Glutamatergic neuron (in vitro differentiated cells): ENCODE results near the gene NETO1. TPM values are rescaled to one million over a fixed set of nuclear protein-coding genes. Genes with fewer than 3 reads are reported as not detected.

ENCODE experiments used
- DNase-seq: peaks from one replicate; pipeline ENCODE4 v3.0.0; 2022
- H3K27ac Mint-ChIP-seq: one replicate; pipeline ENCODE4 v1.8.0; 2020; ENCODE audit warnings: mild to moderate bottlenecking, mixed read lengths, inconsistent platforms; ENCODE audit not compliant: unreplicated experiment
- H3K27me3 Mint-ChIP-seq: one replicate; pipeline ENCODE4 v1.8.0; 2020; ENCODE audit warnings: mild to moderate bottlenecking, moderate library complexity, mixed read lengths, inconsistent platforms; ENCODE audit not compliant: unreplicated experiment
- H3K36me3 Mint-ChIP-seq: one replicate; pipeline ENCODE4 v1.8.0; 2020; ENCODE audit warnings: mild to moderate bottlenecking, mixed read lengths, inconsistent platforms; ENCODE audit not compliant: unreplicated experiment
- H3K4me1 Mint-ChIP-seq: one replicate; pipeline ENCODE4 v1.8.0; 2020; ENCODE audit warnings: mild to moderate bottlenecking, low read depth, mixed read lengths, inconsistent platforms; ENCODE audit not compliant: unreplicated experiment
- H3K4me3 Mint-ChIP-seq: one replicate; pipeline ENCODE4 v1.8.0; 2020; ENCODE audit warnings: mild to moderate bottlenecking, mixed read lengths, inconsistent platforms; ENCODE audit not compliant: unreplicated experiment
- H3K9me3 Mint-ChIP-seq: one replicate; pipeline ENCODE4 v1.8.0; 2020; ENCODE audit warnings: mild to moderate bottlenecking, moderate library complexity, mixed read lengths, inconsistent platforms; ENCODE audit not compliant: unreplicated experiment
- total RNA-seq: library from RNA; stranded (reverse); fragmentation: NEBNext Ultra II Directional; extraction: Animal tissue kit (Norgen Biotek cat#: 25700); gene quantifications from one replicate; pipeline ENCODE4 v1.2.1, GENCODE V29; 2021; ENCODE audit not compliant: unreplicated experiment
- TF ChIP-seq, protein P1 (sequence below): fragments of 200-600 bp; sonication (generic); IDR thresholded peaks from one replicate; pipeline ENCODE4 v1.5.0; 2021; ENCODE audit not compliant: partially characterized antibody, unreplicated experiment

The NETO1 gene
- total RNA-seq, 1 donor from 2014 or later = 5.5 TPM

DNA sequence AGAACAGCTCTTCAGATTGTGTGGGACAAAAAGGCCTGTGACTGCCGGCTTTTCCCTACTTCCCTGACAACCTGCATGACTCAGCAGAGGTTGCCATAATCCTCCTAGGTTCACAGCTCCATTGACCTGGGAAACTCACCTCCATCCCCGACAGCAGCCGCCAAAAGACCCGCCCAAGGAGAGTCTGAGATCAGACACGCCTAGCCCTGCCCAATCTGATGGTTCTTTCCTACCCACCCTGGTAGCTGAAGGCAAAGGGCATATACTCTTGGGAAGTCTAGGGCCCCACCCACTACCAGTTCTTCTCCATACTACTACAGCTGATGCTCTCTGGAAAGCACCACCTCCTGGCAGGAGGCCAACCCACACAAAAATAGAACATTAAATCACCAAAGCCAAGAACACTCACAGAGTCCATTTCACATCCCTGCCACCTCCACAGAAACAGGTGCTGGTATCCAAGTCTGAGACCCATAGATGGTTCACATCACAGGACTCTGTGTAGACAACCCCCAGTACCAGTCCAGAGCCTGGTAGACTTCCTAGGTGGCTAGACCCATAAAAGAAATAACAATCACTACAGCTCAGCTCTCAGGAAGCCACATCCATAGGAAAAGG is 140.6 kb downstream of the NETO1 start:
- H3K36me3 Mint-ChIP-seq = no peaks in the 10 kb centered on the region
- H3K4me3 Mint-ChIP-seq = no peak overlapping the region
- H3K9me3 Mint-ChIP-seq = no peaks in the 10 kb centered on the region
- no peak overlapping the region for H3K27ac Mint-ChIP-seq
- DNase-seq = no peak
- TF ChIP-seq, protein P1, sequence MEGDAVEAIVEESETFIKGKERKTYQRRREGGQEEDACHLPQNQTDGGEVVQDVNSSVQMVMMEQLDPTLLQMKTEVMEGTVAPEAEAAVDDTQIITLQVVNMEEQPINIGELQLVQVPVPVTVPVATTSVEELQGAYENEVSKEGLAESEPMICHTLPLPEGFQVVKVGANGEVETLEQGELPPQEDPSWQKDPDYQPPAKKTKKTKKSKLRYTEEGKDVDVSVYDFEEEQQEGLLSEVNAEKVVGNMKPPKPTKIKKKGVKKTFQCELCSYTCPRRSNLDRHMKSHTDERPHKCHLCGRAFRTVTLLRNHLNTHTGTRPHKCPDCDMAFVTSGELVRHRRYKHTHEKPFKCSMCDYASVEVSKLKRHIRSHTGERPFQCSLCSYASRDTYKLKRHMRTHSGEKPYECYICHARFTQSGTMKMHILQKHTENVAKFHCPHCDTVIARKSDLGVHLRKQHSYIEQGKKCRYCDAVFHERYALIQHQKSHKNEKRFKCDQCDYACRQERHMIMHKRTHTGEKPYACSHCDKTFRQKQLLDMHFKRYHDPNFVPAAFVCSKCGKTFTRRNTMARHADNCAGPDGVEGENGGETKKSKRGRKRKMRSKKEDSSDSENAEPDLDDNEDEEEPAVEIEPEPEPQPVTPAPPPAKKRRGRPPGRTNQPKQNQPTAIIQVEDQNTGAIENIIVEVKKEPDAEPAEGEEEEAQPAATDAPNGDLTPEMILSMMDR = no peak
- H3K4me1 Mint-ChIP-seq = no peaks in the 10 kb centered on the region
- H3K27me3 Mint-ChIP-seq = no peaks in the 10 kb centered on the region

DNA sequence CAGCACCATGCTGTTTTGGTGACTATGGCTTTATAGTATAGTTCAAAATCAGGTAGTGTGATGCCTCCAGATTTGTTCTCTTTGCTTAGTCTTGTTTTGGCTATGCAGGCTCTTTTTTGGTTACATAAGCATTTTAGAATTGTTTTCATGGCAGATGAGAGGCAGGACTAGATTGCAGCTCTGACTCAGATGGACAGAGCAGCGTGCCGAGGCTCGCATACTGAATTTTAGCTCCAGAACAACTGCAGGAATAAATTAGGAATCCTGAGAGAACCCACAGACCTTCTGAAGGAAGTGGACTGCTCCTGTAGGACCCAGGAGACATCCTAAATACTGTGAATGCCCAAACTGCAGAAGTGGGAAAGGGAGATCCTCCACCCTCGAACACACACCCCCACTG is 141.6 kb downstream of the NETO1 start:
- Mint-ChIP-seq H3K9me3 (no peaks in the 10 kb centered on the region), H3K4me3 (no peak overlapping the region), H3K27me3 (no peaks in the 10 kb centered on the region), H3K4me1 (no peaks in the 10 kb centered on the region), H3K36me3 (no peaks in the 10 kb centered on the region), H3K27ac (no peak overlapping the region)
- no peak for DNase-seq
- TF ChIP-seq, protein P1 = no peak

DNA sequence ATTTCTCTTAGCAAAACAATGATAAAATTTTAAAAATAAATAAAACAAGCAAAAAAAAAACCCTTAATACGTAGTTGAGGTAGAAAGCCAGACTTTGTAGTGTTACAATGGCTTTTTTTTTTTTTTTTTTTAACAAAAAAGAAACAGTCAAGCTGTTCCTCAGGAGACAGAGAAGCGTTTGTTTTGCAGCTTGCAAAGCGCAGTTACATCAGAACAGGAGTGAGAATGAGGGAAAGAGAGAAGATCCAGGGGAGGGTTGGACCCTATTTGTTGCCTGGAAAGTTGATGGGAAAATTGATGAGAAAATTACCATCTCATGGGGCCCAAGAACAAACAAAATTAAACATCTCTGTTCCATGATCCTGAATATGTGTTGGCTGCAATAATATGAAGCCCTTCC is 146.5 kb downstream of the NETO1 start:
- H3K4me1 Mint-ChIP-seq = no peaks in the 10 kb centered on the region
- no peak overlapping the region for H3K27ac Mint-ChIP-seq
- H3K4me3 Mint-ChIP-seq = no peak overlapping the region
- no peak for DNase-seq
- peaks cover 2% of the 10 kb centered on the region for H3K27me3 Mint-ChIP-seq
- TF ChIP-seq, protein P1 = no peak
- H3K36me3 Mint-ChIP-seq = no peaks in the 10 kb centered on the region
- no peaks in the 10 kb centered on the region for H3K9me3 Mint-ChIP-seq

DNA sequence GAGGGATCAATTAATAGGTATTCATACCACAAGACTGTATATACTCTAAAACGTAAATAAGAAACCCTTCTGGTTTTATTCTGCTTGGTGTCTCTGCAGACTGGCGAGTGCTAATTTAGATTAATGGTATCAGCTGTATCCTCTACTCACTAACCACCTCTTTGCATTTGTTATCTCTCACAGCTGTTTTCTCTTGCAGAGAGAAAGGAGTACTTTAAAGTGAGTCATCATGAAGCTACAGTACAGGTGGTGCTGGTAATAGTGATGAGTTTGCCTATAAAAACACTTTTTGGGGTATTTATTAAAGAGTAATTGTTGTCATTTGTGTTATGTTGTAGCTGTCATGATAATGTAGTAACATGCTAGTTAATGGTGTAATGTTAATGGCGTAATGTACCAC is 147.7 kb downstream of the NETO1 start:
- TF ChIP-seq, protein P1 = no peak
- Mint-ChIP-seq H3K27me3 (peaks cover 2% of the 10 kb centered on the region), H3K9me3 (no peaks in the 10 kb centered on the region), H3K27ac (no peak overlapping the region), H3K4me1 (no peaks in the 10 kb centered on the region), H3K36me3 (no peaks in the 10 kb centered on the region), H3K4me3 (no peak overlapping the region)
- DNase-seq = no peak

DNA sequence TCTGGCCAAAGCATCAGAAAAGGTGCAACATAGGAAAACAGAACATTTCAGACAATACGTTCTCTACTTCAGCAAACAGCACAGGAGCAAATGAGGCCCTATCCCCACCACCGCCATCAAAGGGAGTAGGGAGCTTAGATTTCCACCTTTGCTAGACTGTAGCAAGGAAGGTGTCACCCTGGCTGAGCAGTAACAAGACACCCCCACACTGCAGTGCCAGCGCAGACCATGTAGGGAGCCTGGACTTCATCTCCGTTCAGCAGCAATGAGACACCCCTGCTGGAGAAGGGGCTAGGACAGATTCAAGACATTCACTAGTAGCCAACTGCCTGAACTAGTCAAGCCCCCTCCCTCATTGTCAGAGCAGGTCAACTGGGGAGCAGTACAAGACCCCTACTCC is 163.6 kb downstream of the NETO1 start:
- H3K4me3 Mint-ChIP-seq = no peak overlapping the region
- no peak overlapping the region for H3K27ac Mint-ChIP-seq
- H3K27me3 Mint-ChIP-seq = no peaks in the 10 kb centered on the region
- no peaks in the 10 kb centered on the region for H3K36me3 Mint-ChIP-seq
- TF ChIP-seq, protein P1 = no peak
- no peaks in the 10 kb centered on the region for H3K9me3 Mint-ChIP-seq
- H3K4me1 Mint-ChIP-seq = no peaks in the 10 kb centered on the region
- no peak for DNase-seq
